Measurements from ENCODE around the gene CNNM1. TPM values are rescaled to one million over a fixed set of nuclear protein-coding genes. Genes with fewer than 3 reads are reported as not detected.

Gene CNNM1
- total RNA-seq, 1 experiment from 2014 or later = not detected

GRCh38 chr10:99318475-99318874, 10.7 kb upstream of the CNNM1 start:
- Histone ChIP-seq H3K4me3 (no peak overlapping the region), H3K27me3 (replicated peaks) (peaks cover 3% of the 10 kb centered on the region), H3K36me3 (no peaks in the 10 kb centered on the region), H3K27ac (no peak overlapping the region), H3K9me3 (replicated peaks) (no peaks in the 10 kb centered on the region), H3K4me1 (replicated peaks) (no peaks in the 10 kb centered on the region)
- no peak for DNase-seq (ENCODE audit: low read depth in 1 of 2, low spot score in 2 of 2)

DNA sequence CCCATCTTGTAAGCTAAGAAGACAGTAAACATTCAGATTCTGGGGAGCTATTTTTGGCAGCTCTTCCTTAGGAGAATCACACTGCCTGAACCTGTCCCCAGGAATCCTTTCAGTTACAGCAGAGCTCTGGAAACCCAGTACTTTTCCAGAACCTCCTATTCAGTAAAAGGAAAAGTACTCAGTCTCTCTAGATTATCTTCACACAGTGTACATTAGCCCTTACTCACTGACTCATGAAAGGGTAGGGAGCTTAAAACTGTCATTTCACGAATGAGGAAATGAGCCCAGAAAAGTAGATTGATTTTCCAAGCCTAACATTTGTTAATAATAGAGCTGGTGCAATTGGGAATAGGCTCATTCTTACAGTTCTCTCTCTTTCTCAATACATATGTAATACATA, 3.9 kb upstream of the CNNM1 start:
- no peaks in the 10 kb centered on the region; the same call in none of the 2 replicates for H3K9me3 ChIP-seq (replicated peaks)
- peaks cover 24% of the 10 kb centered on the region for H3K27me3 ChIP-seq (replicated peaks)
- H3K27ac ChIP-seq = no peak overlapping the region
- no peak overlapping the region for H3K4me3 ChIP-seq
- DNase-seq (ENCODE audit: low read depth in 1 of 2, low spot score in 2 of 2) = no peak
- peaks cover 13% of the 10 kb centered on the region for H3K4me1 ChIP-seq (replicated peaks)
- H3K36me3 ChIP-seq = no peaks in the 10 kb centered on the region

DNA sequence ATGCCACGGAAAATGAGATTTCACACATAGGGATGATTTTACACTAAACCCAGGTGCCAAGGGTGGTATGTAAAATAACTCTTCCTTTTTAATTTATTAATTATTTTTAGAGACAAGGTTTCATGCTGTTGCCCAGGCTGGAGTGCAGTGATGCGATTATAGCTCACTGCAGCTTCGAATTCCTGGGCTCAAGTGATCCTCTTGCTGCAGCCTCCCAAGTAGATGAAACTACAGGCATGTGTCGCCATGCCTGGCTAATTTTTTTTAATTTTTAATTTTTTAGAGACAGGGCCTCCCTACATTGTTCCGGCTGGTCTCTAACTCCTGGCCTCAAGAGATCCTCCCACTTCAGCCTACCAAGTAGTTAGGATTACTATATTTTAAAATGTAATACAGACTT, 2.3 kb upstream of the CNNM1 start:
- H3K27me3 ChIP-seq (replicated peaks) = peaks cover 38% of the 10 kb centered on the region
- no peak overlapping the region for H3K4me3 ChIP-seq
- no peaks in the 10 kb centered on the region for H3K36me3 ChIP-seq
- H3K4me1 ChIP-seq (replicated peaks) = peaks cover 13% of the 10 kb centered on the region
- no peaks in the 10 kb centered on the region; the same call in none of the 2 replicates for H3K9me3 ChIP-seq (replicated peaks)
- no peak overlapping the region for H3K27ac ChIP-seq
- DNase-seq (ENCODE audit: low read depth in 1 of 2, low spot score in 2 of 2) = no peak

DNA sequence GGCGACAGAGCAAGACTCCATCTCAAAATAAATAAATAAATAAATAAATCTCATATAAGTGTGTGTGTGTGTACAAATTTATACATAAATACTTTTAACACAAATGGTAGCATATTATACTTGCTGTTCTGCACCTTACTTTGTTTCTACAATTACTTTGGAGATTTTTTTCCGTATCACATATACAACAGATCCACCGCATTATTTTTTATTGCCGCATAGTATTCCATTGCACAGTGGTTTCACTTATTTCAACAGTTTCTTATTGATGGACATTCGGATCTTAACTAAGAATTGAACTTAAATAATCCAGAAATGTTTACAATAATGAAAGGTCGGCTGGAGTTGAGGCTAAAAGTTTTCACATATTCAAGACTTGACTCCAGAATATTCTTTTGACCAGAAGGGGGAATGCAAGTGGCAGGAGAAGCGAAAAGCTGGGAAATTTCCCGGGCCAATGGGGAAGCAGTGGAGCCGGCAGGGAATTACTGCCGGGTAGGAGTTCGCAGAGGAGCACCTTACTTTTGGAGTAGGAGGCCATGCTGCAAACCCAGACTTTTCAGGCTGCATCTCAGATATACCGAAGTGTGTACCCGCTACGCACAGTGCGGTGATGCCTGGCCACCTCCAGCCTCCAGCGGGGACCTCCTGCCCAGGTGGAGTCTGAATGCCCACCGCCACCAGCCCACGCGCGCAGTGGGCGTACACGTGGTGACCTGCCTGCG, 415 bp upstream of the CNNM1 start:
- DNase-seq (ENCODE audit: low read depth in 1 of 2, low spot score in 2 of 2) = no peak
- Histone ChIP-seq H3K9me3 (replicated peaks) (no peaks in the 10 kb centered on the region; the same call in none of the 2 replicates), H3K27me3 (replicated peaks) (peaks cover 41% of the 10 kb centered on the region), H3K36me3 (no peaks in the 10 kb centered on the region), H3K4me3 (peak overlapping the region; percentile 29), H3K4me1 (replicated peaks) (peaks cover 13% of the 10 kb centered on the region), H3K27ac (no peak overlapping the region)

DNA sequence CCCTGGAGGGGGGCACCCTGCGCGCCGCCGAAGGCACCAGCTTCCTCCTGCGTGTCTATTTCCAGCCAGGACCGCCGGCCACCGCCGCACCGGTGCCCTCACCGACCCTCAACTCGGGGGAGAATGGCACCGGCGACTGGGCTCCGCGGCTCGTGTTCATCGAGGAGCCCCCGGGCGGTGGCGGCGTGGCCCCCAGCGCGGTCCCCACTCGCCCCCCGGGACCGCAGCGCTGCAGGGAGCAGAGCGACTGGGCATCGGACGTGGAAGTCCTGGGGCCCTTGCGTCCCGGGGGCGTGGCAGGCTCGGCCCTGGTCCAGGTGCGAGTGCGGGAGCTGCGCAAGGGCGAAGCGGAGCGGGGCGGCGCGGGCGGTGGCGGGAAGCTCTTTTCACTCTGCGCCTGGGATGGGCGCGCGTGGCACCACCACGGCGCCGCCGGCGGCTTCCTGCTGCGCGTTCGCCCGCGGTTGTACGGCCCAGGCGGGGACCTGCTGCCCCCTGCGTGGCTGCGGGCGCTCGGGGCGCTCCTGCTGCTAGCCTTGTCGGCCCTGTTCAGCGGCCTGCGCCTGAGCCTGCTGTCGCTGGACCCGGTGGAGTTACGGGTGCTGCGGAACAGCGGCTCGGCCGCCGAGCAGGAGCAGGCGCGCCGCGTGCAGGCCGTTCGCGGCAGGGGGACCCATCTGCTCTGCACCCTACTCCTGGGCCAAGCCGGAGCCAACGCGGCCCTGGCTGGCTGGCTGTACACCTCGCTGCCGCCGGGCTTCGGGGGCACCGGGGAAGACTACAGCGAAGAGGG, 594 bp downstream of the CNNM1 start:
- peak in 1 of 2 experiments; percentile 18 for DNase-seq (ENCODE audit: low read depth in 1 of 2, low spot score in 2 of 2)

DNA sequence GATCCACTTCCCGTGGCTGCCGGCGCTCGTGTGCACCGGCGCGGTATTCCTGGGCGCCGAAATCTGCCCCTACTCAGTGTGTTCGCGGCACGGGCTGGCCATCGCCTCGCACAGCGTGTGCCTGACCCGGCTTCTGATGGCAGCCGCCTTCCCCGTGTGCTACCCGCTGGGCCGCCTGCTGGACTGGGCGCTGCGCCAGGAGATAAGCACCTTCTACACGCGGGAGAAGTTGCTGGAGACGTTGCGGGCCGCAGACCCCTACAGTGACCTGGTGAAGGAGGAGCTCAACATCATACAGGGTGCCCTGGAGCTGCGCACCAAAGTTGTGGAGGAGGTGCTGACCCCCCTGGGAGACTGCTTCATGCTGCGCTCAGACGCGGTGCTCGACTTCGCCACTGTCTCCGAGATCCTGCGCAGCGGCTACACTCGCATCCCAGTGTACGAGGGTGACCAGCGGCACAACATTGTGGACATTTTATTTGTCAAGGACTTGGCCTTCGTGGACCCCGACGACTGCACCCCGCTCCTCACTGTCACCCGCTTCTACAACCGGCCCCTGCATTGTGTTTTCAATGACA, 1.3 kb downstream of the CNNM1 start:
- H3K27ac ChIP-seq = no peak overlapping the region
- no peaks in the 10 kb centered on the region for H3K36me3 ChIP-seq
- H3K4me3 ChIP-seq = no peak overlapping the region
- no peak for DNase-seq (ENCODE audit: low read depth in 1 of 2, low spot score in 2 of 2)
- H3K27me3 ChIP-seq (replicated peaks) = peaks cover 41% of the 10 kb centered on the region
- H3K9me3 ChIP-seq (replicated peaks) = no peaks in the 10 kb centered on the region; the same call in none of the 2 replicates
- peaks cover 13% of the 10 kb centered on the region for H3K4me1 ChIP-seq (replicated peaks)

More for the DNA sequence above, 594 bp downstream of the CNNM1 start:
- H3K4me1 ChIP-seq (replicated peaks) = peaks cover 13% of the 10 kb centered on the region
- no peaks in the 10 kb centered on the region for H3K36me3 ChIP-seq
- H3K9me3 ChIP-seq (replicated peaks) = no peaks in the 10 kb centered on the region; the same call in none of the 2 replicates
- peaks cover 41% of the 10 kb centered on the region for H3K27me3 ChIP-seq (replicated peaks)
- no peak overlapping the region for H3K27ac ChIP-seq
- peak overlapping the region; percentile 29 for H3K4me3 ChIP-seq

DNA sequence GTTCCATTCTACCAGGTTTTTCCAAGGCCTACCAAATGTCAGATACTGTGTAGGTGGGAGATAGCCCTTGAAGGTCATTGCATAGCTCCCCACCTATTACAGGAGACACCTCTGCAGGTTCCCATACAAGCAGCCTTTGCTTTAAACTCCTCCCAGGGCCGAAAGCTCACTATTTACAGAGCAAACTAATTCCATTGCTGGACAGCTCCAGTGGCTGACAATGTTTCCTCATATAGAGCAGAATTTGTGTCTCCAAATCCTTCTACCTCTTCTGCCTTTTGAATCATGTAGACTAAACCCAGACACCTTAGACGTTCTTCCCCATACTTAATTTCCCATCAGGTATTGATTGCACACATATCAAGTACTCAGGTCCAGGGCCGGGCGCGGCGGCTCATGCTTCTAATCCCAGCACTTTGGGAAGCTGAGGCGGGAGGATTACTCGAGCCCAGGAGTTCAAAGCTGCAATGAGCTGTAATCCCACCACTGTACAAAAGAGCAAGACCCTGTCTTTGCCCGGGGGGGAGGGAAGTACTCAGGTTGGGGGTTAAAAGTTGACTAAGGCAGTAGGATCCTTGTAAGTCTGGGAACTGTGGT, 2.1 kb downstream of the CNNM1 start:
- Histone ChIP-seq H3K27ac (no peak overlapping the region), H3K27me3 (replicated peaks) (peaks cover 41% of the 10 kb centered on the region), H3K36me3 (no peaks in the 10 kb centered on the region), H3K4me3 (no peak overlapping the region), H3K4me1 (replicated peaks) (peaks cover 13% of the 10 kb centered on the region), H3K9me3 (replicated peaks) (no peaks in the 10 kb centered on the region; the same call in none of the 2 replicates)
- no peak for DNase-seq (ENCODE audit: low read depth in 1 of 2, low spot score in 2 of 2)

DNA sequence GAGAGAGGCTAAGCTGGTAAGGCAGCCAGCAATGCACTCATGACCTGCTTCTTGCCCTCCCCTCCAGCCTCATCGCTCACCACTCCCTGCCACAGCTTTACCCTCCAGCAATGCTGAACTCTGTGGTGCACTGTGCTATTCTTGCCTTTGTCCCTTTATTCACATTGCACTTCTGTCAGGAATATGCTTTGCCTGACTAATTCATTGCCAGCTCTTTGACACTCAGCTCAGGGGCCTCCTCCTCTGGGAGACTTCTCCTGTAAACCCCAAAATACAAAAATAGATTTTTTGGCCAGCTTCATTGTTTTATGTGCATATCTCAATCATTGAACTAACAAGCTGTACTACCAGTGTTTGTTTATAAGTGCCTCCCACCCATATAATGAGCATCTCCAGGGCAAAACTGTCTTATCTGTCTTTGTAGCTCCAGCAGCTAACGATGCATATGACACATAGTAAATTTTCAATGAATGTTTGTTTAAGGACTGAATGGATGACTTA, 8.2 kb downstream of the CNNM1 start:
- Histone ChIP-seq H3K27me3 (replicated peaks) (0 out of 2 replicates have a peak, but pooled peaks cover 3% of the 10 kb centered on the region), H3K36me3 (no peaks in the 10 kb centered on the region), H3K4me3 (no peak overlapping the region), H3K4me1 (replicated peaks) (peaks cover 17% of the 10 kb centered on the region; the same call in 1 of the 2 replicates), H3K9me3 (replicated peaks) (no peaks in the 10 kb centered on the region), H3K27ac (no peak overlapping the region)
- DNase-seq (ENCODE audit: low read depth in 1 of 2, low spot score in 2 of 2) = peak in 1 of 2 experiments; percentile 12

GRCh38 chr10:99337901-99338300, 8.7 kb downstream of the CNNM1 start:
- peaks cover 17% of the 10 kb centered on the region; the same call in 1 of the 2 replicates for H3K4me1 ChIP-seq (replicated peaks)
- DNase-seq (ENCODE audit: low read depth in 1 of 2, low spot score in 2 of 2) = no peak
- no peak overlapping the region for H3K27ac ChIP-seq
- H3K36me3 ChIP-seq = no peaks in the 10 kb centered on the region
- H3K9me3 ChIP-seq (replicated peaks) = no peaks in the 10 kb centered on the region
- no peak overlapping the region for H3K4me3 ChIP-seq
- H3K27me3 ChIP-seq (replicated peaks) = no peaks in the 10 kb centered on the region

GRCh38 chr10:99339077-99339476, 9.9 kb downstream of the CNNM1 start:
- H3K27ac ChIP-seq = no peak overlapping the region
- peaks cover 17% of the 10 kb centered on the region for H3K4me1 ChIP-seq (replicated peaks)
- no peak for DNase-seq (ENCODE audit: low read depth in 1 of 2, low spot score in 2 of 2)
- no peaks in the 10 kb centered on the region for H3K9me3 ChIP-seq (replicated peaks)
- no peaks in the 10 kb centered on the region for H3K27me3 ChIP-seq (replicated peaks)
- H3K36me3 ChIP-seq = no peaks in the 10 kb centered on the region
- no peak overlapping the region for H3K4me3 ChIP-seq

DNA sequence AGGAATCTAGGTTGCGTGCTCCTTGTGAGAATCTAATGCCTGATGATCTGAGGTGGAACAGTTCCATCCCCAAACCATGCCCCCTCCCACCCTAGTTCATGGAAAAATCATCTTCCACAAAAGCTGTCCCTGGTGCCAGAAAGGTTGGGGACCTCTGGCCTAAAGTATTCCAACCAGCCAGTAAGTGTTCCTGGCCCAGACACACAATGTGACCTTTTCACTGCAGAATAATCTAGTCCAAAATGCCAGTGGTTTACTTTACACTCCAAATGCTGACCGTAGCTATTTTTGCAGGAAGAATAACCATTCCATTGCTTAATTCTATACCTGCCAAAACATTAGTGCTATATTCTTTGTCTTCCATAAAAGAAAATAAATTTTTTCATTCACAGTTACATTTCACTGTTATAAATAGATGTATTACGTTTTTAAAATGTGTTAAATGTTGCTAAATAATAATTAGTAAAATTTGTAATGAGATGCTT, 10.4 kb downstream of the CNNM1 start:
- peaks cover 21% of the 10 kb centered on the region for H3K4me1 ChIP-seq (replicated peaks)
- no peaks in the 10 kb centered on the region for H3K36me3 ChIP-seq
- no peak overlapping the region for H3K27ac ChIP-seq
- no peaks in the 10 kb centered on the region for H3K9me3 ChIP-seq (replicated peaks)
- H3K4me3 ChIP-seq = no peak overlapping the region
- no peak for DNase-seq (ENCODE audit: low read depth in 1 of 2, low spot score in 2 of 2)
- H3K27me3 ChIP-seq (replicated peaks) = no peaks in the 10 kb centered on the region

GRCh38 chr10:99340650-99341049, 11.5 kb downstream of the CNNM1 start:
- peaks cover 30% of the 10 kb centered on the region for H3K4me1 ChIP-seq (replicated peaks)
- H3K27ac ChIP-seq = no peak overlapping the region
- no peaks in the 10 kb centered on the region for H3K9me3 ChIP-seq (replicated peaks)
- no peak for DNase-seq (ENCODE audit: low read depth in 1 of 2, low spot score in 2 of 2)
- no peaks in the 10 kb centered on the region for H3K36me3 ChIP-seq
- no peak overlapping the region for H3K4me3 ChIP-seq
- no peaks in the 10 kb centered on the region for H3K27me3 ChIP-seq (replicated peaks)

GRCh38 chr10:99341248-99341647, 12.1 kb downstream of the CNNM1 start:
- Histone ChIP-seq H3K9me3 (replicated peaks) (no peaks in the 10 kb centered on the region), H3K27me3 (replicated peaks) (no peaks in the 10 kb centered on the region), H3K27ac (no peak overlapping the region), H3K36me3 (no peaks in the 10 kb centered on the region), H3K4me1 (replicated peaks) (peaks cover 36% of the 10 kb centered on the region), H3K4me3 (no peak overlapping the region)
- no peak for DNase-seq (ENCODE audit: low read depth in 1 of 2, low spot score in 2 of 2)

Measured in SJSA1 (cell line).